Transverse colon (tissue), 4 donors: ENCODE measurements around the gene STAG1.

Source experiments
- CTCF ChIP-seq, 5 experiments: fragments of 200-600 bp in 3 of 5; fragments of 450-650 bp in 2 of 5; sonication (generic) in 3 of 5; IDR thresholded peaks; 1 replicate in 2 of 5; 2 replicates in 3 of 5; pipeline ENCODE4 v1.5.1; 2016 to 2017; ENCODE audit warnings: antibody characterized with exemption in 5 of 5, inconsistent platforms in 3 of 5, mild to moderate bottlenecking in 2 of 5, moderate library complexity in 1 of 5
- EP300 ChIP-seq: sonication (generic); formaldehyde crosslinking; IDR thresholded peaks from one replicate; pipeline ENCODE4 v1.6.1; 2017; ENCODE audit warnings: antibody characterized with exemption, low read depth
- POLR2A ChIP-seq: fragments of 450-650 bp; IDR thresholded peaks from one replicate; pipeline ENCODE4 v1.6.1; 2016; ENCODE audit warnings: antibody characterized with exemption, mild to moderate bottlenecking, moderate library complexity
- POLR2AphosphoS5 ChIP-seq, 3 donors: sonication (generic); formaldehyde crosslinking; IDR thresholded peaks; one replicate each; pipeline ENCODE4 v1.6.1; 2016; ENCODE audit warnings: antibody characterized with exemption in 3 of 3

GRCh38 chr3:136463170-136463569 is 289.0 kb downstream of the STAG1 start:
- TF ChIP-seq CTCF (IDR thresholded peaks at IDR 0.05) (no peak), POLR2AphosphoS5 (IDR thresholded peaks at IDR 0.05) (peak in 1 of 3 donors; percentile 69), EP300 (no peak), POLR2A (no peak)
